ENCODE data around the gene KRTAP10-12. TPM values are rescaled to one million over a fixed set of nuclear protein-coding genes. Genes with fewer than 3 reads are reported as not detected.

KRTAP10-12 gene
- total RNA-seq, 2 experiments from 2014 or later = not detected

DNA sequence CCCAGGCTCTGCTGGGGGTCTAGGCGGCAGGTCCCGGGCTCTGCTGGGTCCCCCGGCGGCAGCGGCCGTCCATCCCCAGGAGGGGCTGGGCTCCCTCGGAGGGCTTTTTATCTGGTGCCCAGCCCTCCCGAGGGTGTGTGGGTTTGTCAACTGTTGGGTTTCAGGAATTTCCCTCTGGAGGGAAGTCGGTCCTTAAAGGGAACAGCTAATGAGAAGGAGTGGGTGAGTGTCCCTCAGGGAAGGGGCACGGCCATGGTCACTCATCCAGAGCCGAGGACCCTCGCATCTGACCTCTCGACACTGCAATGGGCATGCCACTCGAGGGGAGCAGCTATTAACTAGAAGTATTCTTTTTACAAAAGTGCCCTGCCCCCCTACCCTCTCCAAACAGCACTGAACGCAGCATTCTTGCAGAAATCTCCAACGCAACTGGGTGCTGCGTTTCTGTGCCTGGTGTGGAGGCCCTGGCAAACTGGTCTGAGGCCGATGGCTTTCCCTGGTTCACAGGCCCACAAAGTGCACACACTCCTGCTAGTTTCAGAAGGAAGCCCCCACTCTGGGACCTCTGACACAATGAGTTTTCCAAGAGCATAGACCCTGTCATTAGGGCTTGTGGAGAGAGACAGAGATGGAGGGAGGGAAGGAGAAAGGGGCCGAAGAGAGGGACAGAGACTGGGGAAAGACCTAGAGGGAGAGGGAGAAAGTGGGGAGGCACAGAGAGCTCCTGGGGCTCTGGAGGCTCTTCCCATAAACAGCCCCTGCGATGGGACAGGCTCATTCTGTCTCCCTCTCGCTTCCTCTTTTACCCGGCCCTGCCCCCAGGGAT, 15.4 kb downstream of the KRTAP10-12 start:
- H3K4me3 Mint-ChIP-seq = no peak overlapping the region
- intact Hi-C loops (cut with micrococcal nuclease) = no loop called here

DNA sequence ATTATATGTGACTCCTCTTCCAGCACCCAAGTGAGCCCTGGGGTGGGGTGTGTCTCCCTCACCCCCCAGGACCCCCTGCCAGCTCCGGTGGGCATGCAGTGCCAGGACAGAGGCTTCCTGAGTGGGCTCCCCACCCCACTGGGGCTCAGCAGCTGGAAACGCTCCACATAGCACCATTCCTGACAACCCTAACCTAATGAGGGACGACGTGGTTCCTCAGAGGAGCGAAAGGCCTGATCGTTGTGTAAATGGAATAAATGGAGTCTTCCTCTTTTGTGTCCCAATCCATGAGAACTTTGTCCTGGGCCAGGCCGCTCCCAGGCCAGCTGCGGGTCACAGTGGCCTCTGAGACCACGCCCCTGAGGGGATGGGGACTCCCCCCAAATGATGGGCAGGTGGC, 16.2 kb downstream of the KRTAP10-12 start:
- CTCF ChIA-PET = interaction anchor here (1.1 kb wide), 1 partner anchor 166 kb away, joined by 3 read pairs; no protein-coding TSS in a partner anchor
- no peak overlapping the region for H3K4me3 Mint-ChIP-seq
- H3K27ac Mint-ChIP-seq = no peak overlapping the region
- intact Hi-C loops (cut with micrococcal nuclease) = no loop called here
- H3K36me3 Mint-ChIP-seq (ENCODE audit: low read depth) = no peaks in the 10 kb centered on the region
- peaks cover 28% of the 10 kb centered on the region for H3K4me1 Mint-ChIP-seq (ENCODE audit: low read depth)
- no peaks in the 10 kb centered on the region for H3K9me3 Mint-ChIP-seq
- no peak for DNase-seq
- peaks cover 55% of the 10 kb centered on the region for H3K27me3 Mint-ChIP-seq (ENCODE audit: low read depth)

More for the DNA sequence above, 15.4 kb downstream of the KRTAP10-12 start:
- Mint-ChIP-seq H3K36me3 (ENCODE audit: low read depth) (no peaks in the 10 kb centered on the region), H3K27me3 (ENCODE audit: low read depth) (peaks cover 62% of the 10 kb centered on the region), H3K9me3 (no peaks in the 10 kb centered on the region), H3K27ac (no peak overlapping the region), H3K4me1 (ENCODE audit: low read depth) (peaks cover 30% of the 10 kb centered on the region)
- CTCF ChIA-PET = interaction anchor here (1.1 kb wide), 1 partner anchor 165 kb away, joined by 3 read pairs; no protein-coding TSS in a partner anchor
- DNase-seq = no peak

DNA sequence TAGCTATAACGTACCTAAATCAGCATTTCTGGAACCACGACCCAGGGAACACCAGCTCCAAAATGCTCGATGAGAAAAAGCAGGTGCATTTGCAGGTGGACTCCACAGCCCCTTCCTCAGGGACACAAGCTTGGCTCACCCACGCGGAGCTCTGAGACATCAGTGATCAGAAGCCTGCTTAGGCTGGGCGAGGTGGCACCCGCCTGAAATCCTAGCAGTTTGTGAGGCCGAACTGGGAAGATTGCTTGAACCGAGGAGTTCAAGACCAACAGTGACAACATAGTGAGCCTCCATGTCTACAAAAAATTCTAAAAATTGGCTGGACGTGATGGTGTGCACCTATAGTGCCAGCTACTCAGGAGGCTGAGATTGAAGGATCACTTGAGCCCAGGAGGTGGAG, 16.9 kb downstream of the KRTAP10-12 start:
- H3K9me3 Mint-ChIP-seq = no peaks in the 10 kb centered on the region
- H3K27me3 Mint-ChIP-seq (ENCODE audit: low read depth) = peaks cover 48% of the 10 kb centered on the region
- CTCF ChIA-PET = interaction anchor here (1.1 kb wide), 1 partner anchor 166 kb away, joined by 3 read pairs; no protein-coding TSS in a partner anchor
- H3K27ac Mint-ChIP-seq = no peak overlapping the region
- H3K4me3 Mint-ChIP-seq = no peak overlapping the region
- H3K36me3 Mint-ChIP-seq (ENCODE audit: low read depth) = no peaks in the 10 kb centered on the region
- no peak for DNase-seq
- peaks cover 22% of the 10 kb centered on the region for H3K4me1 Mint-ChIP-seq (ENCODE audit: low read depth)
- intact Hi-C loops (cut with micrococcal nuclease) = no loop called here

DNA sequence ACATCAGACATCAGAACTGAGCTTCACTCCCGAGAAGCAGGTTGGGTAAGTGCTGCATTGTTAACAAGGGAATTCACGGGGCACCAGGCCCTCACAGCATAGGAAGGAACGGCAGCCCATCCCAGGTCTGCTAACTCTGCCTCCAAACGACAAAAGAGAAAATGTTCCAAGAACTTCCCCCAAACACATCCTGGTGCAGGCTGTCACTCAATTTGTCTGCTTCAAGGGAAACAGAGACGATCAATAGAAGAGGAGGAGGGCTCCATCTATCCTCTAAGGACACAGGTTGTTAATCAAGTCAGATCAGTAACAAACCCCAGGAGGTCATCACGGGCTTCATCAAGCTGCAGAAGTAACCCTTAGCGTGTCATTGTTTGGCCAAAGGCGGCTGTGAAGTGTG, 17.9 kb downstream of the KRTAP10-12 start:
- CTCF ChIA-PET = interaction anchor here (0.9 kb wide), 1 partner anchor 27 kb away, joined by 3 read pairs; no protein-coding TSS in a partner anchor
- Mint-ChIP-seq H3K9me3 (no peaks in the 10 kb centered on the region), H3K27me3 (ENCODE audit: low read depth) (peaks cover 39% of the 10 kb centered on the region), H3K4me1 (ENCODE audit: low read depth) (peaks cover 12% of the 10 kb centered on the region), H3K4me3 (no peak overlapping the region), H3K36me3 (ENCODE audit: low read depth) (no peaks in the 10 kb centered on the region), H3K27ac (no peak overlapping the region)
- intact Hi-C loops (cut with micrococcal nuclease) = no loop called here
- no peak for DNase-seq

DNA sequence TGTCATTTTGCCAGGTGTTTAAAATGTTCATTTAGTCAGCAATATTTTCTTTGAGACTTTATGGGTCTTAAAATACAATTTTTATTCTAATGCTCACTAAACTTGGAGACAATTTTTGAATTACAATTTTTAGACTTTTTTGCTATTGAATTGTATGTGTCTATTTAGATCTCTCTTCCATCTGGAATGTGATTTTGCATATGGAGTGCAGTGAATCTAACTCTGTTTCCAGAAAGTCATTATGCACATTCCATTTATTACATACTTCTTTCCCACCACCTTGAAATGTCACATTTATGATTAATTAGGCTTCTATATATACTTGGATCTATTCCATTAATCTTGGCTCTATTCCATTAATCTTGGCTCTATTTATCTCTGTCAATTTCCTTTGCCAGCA, 20.0 kb downstream of the KRTAP10-12 start:
- no peak for DNase-seq
- intact Hi-C loops (cut with micrococcal nuclease) = no loop called here
- Mint-ChIP-seq H3K4me1 (ENCODE audit: low read depth) (no peaks in the 10 kb centered on the region), H3K4me3 (no peak overlapping the region), H3K36me3 (ENCODE audit: low read depth) (no peaks in the 10 kb centered on the region), H3K27ac (no peak overlapping the region), H3K9me3 (no peaks in the 10 kb centered on the region), H3K27me3 (ENCODE audit: low read depth) (peaks cover 23% of the 10 kb centered on the region)
- CTCF ChIA-PET = no interaction called here

DNA sequence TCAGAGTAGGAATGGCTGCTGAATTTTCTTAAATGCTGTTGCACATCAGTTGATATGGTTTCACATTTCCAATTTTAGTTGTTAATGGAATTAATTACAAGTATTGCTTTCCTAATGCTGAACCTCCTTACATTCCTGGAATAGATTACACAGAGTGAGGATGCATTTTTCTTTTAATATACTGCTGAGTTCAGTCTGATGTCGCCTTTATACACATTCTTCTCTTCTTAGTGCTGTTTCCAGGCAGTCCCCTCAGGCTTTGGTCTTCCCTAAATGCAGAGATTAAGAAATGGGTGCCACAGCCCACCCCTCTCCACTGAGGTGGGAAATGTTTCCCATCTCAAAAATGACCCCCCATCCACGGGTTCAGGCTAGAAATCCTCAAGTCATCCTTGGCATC, 21.1 kb downstream of the KRTAP10-12 start:
- intact Hi-C loops (cut with micrococcal nuclease) = no loop called here
- H3K4me3 Mint-ChIP-seq = no peak overlapping the region
- H3K4me1 Mint-ChIP-seq (ENCODE audit: low read depth) = peaks cover 3% of the 10 kb centered on the region
- no peaks in the 10 kb centered on the region for H3K9me3 Mint-ChIP-seq
- DNase-seq = no peak
- CTCF ChIA-PET = no interaction called here
- peaks cover 22% of the 10 kb centered on the region for H3K27me3 Mint-ChIP-seq (ENCODE audit: low read depth)
- no peak overlapping the region for H3K27ac Mint-ChIP-seq
- H3K36me3 Mint-ChIP-seq (ENCODE audit: low read depth) = no peaks in the 10 kb centered on the region

DNA sequence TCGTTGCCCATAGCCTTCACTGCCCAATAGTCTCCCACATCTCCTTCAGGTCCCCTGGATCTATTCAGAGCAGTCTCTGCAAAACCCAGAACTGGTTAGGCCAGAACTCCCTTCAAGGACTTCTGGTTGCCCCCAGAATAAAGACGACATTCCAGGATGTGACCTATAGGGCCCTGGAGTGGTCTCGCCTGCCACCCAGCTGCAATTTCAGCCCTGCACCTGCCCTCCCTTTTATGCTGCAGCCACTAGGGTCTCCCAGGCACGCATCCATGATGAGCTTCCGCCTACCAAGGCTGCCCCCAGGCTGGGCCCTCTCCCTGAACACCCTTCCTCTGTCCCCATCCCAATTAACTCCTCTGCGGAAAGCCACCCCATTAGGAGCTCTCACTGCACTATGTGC, 21.6 kb downstream of the KRTAP10-12 start:
- no peaks in the 10 kb centered on the region for H3K9me3 Mint-ChIP-seq
- H3K4me3 Mint-ChIP-seq = no peak overlapping the region
- no peak for DNase-seq
- CTCF ChIA-PET = interaction anchor here (1.4 kb wide), 1 partner anchor 24 kb away, joined by 6 read pairs; no protein-coding TSS in a partner anchor
- no peak overlapping the region for H3K27ac Mint-ChIP-seq
- H3K36me3 Mint-ChIP-seq (ENCODE audit: low read depth) = no peaks in the 10 kb centered on the region
- peaks cover 5% of the 10 kb centered on the region for H3K4me1 Mint-ChIP-seq (ENCODE audit: low read depth)
- H3K27me3 Mint-ChIP-seq (ENCODE audit: low read depth) = peaks cover 21% of the 10 kb centered on the region
- intact Hi-C loops (cut with micrococcal nuclease) = no loop called here

DNA sequence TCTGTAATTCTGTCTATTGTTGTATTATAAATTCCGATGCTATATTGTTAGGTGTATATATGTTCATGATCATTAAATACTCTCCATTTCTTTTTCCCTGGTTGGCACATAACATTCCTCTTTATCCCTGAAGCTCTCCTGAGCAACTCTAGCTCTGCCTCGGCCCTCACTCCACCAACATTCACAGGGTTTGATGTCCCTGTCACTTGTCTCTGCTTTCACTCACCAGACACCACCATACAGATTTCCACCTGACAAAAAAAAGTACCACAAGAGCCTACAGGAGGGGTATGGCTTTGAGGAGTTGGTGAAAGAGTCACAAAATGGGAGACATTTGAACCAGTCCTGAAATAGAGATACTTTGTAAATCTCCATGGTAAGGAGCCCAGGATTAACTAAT, 23.2 kb downstream of the KRTAP10-12 start:
- H3K36me3 Mint-ChIP-seq (ENCODE audit: low read depth) = no peaks in the 10 kb centered on the region
- no peaks in the 10 kb centered on the region for H3K9me3 Mint-ChIP-seq
- H3K27me3 Mint-ChIP-seq (ENCODE audit: low read depth) = peaks cover 14% of the 10 kb centered on the region
- no peak for DNase-seq
- intact Hi-C loops (cut with micrococcal nuclease) = no loop called here
- H3K27ac Mint-ChIP-seq = no peak overlapping the region
- no peak overlapping the region for H3K4me3 Mint-ChIP-seq
- CTCF ChIA-PET = interaction anchor here (0.6 kb wide), 1 partner anchor 46 kb away, joined by 3 read pairs; no protein-coding TSS in a partner anchor
- H3K4me1 Mint-ChIP-seq (ENCODE audit: low read depth) = peaks cover 9% of the 10 kb centered on the region

DNA sequence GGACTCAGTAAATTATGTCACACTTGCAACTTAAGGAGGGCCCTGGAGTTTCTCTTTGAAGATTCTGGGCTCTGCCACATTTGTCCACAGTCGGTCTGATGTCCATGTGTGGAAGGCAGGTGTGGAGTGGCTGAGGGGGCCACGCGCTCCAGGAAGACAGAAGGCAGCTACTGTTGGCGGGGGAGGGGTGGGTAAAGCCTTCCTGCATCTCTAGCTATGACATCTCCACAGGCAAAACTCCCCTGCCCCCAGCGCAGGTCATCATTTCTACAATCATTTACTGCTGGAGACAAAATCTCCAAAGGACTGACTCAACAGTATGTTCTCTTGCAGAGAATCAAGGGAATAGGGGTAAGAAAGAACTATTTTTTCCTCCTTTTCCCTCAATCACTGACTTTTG, 25.8 kb downstream of the KRTAP10-12 start:
- Mint-ChIP-seq H3K27ac (no peak overlapping the region), H3K4me1 (ENCODE audit: low read depth) (peaks cover 9% of the 10 kb centered on the region), H3K27me3 (ENCODE audit: low read depth) (peaks cover 24% of the 10 kb centered on the region), H3K9me3 (no peaks in the 10 kb centered on the region), H3K4me3 (no peak overlapping the region), H3K36me3 (ENCODE audit: low read depth) (no peaks in the 10 kb centered on the region)
- DNase-seq = no peak
- CTCF ChIA-PET = interaction anchor here (0.9 kb wide), 1 partner anchor 212 kb away, joined by 3 read pairs; no protein-coding TSS in a partner anchor
- intact Hi-C loops (cut with micrococcal nuclease) = no loop called here

DNA sequence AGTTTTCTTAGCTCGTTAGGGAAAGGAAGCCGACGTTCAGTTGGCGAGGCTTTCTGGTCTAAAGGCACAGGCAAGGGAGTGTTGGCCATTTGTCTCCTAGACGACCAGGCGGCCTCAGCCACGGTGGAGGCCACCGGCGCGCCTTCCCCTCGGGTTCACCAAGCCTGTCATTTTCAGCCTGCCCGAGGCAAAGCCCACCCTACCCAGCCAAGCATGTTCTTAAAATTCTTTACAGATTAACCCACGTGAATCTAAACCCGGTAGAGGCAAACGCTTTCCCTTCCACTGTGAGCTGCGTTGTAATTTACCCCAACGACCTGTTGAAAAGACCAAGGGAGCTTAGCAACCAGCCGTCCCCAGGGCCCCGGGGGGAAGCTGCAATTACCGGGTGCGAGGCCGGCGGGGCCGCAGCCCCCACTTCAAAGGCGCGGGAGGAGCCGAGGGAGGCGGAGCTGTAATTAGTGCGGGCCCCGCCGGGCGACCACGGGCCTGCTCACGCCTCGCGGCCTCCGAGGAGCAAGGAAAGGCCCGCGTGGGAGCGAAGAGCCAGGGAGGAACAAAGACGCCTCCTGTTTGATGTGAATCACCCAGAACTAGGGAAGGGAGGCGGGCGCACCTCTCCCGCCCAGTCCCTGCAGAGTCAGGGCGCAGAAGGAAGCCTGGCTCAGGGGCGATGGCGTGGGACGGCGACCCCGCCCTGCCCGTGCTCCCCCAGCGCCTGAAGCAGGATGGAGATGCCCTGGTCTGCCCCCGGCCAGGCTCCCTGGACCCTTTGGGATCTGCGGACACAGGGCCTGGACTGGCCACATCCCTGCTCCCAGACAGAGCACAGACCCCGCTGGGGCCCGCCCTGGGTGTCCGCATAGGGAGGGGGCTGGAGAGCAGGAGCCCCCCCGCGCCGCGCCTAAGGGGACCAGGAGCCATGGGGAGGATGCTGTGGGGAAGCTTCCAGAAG, 26.5 kb downstream of the KRTAP10-12 start:
- intact Hi-C loops (cut with micrococcal nuclease) = no loop called here
- DNase-seq = peak; percentile 20
- H3K27ac Mint-ChIP-seq = no peak overlapping the region
- no peak overlapping the region for H3K4me3 Mint-ChIP-seq
- H3K36me3 Mint-ChIP-seq (ENCODE audit: low read depth) = no peaks in the 10 kb centered on the region
- H3K9me3 Mint-ChIP-seq = no peaks in the 10 kb centered on the region
- H3K27me3 Mint-ChIP-seq (ENCODE audit: low read depth) = peaks cover 24% of the 10 kb centered on the region
- CTCF ChIA-PET = interaction anchor here (0.9 to 1.4 kb wide), 2 partner anchors 18 to 213 kb away, joined by 3 read pairs; no protein-coding TSS in a partner anchor
- peaks cover 9% of the 10 kb centered on the region for H3K4me1 Mint-ChIP-seq (ENCODE audit: low read depth)

DNA sequence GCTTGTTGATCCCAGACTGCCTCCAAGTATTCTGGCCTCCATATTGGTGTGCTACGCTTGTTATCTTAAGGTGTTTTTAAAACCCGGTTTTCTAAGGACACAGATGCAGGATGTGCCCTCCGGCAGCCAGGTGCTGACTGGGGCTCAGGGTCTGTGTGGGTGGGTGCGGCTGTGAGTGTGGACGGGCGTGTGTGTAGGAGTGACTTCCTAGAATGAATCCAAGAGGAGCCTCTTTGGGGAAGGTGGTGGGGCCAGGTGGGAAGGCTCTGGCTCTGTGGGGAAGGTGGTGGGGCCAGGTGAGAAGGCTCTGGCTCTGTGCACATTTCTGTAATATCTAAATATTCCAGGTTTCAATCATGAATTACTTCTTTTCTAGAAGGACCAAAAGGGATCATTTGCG, 27.2 kb downstream of the KRTAP10-12 start:
- intact Hi-C loops (cut with micrococcal nuclease) = no loop called here
- Mint-ChIP-seq H3K27me3 (ENCODE audit: low read depth) (peaks cover 24% of the 10 kb centered on the region), H3K36me3 (ENCODE audit: low read depth) (no peaks in the 10 kb centered on the region), H3K4me1 (ENCODE audit: low read depth) (peaks cover 9% of the 10 kb centered on the region), H3K4me3 (no peak overlapping the region), H3K27ac (no peak overlapping the region), H3K9me3 (no peaks in the 10 kb centered on the region)
- DNase-seq = no peak
- CTCF ChIA-PET = interaction anchor here (0.6 to 1.4 kb wide), 2 partner anchors 17 to 217 kb away, joined by 3 read pairs; no protein-coding TSS in a partner anchor

DNA sequence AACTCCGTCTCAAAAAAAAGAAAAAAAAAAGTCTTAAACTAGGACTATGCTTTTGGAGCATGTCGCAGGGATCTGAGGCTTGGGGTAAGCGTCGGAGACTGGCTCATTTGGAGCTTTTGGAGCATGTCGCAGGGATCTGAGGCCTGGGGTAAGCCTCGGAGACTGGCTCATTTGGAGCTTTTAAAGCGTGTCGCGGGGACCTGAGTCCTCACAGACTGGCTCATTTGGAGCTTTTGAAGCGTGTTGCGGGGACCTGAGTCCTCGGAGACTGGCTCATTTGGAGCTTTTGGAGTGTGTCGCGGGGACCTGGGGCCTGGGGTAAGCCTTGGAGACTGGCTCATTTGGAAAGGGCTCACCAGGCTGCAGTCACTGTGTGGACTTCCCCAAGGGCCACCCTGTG, 28.0 kb downstream of the KRTAP10-12 start:
- no peaks in the 10 kb centered on the region for H3K9me3 Mint-ChIP-seq
- H3K4me3 Mint-ChIP-seq = no peak overlapping the region
- no peak for DNase-seq
- peaks cover 9% of the 10 kb centered on the region for H3K4me1 Mint-ChIP-seq (ENCODE audit: low read depth)
- intact Hi-C loops (cut with micrococcal nuclease) = no loop called here
- CTCF ChIA-PET = interaction anchor here (0.6 to 1.4 kb wide), 2 partner anchors 17 to 217 kb away, joined by 3 read pairs; no protein-coding TSS in a partner anchor
- H3K27me3 Mint-ChIP-seq (ENCODE audit: low read depth) = peaks cover 24% of the 10 kb centered on the region
- H3K36me3 Mint-ChIP-seq (ENCODE audit: low read depth) = no peaks in the 10 kb centered on the region
- no peak overlapping the region for H3K27ac Mint-ChIP-seq
